Cardiac fibroblast (primary cell): ENCODE data around the gene PGM2.

ENCODE experiments used
- DNase-seq, 2 donors: peaks; one replicate each; pipeline versions ENCODE4 v3.0.0 to v3.0.0-alpha.2; 2010; ENCODE audit warnings: low read depth in 2 of 2
- H3K4me3 ChIP-seq, 2 donors: replicated peaks in 1 of 2; 1 replicate in 1 of 2; 2 replicates in 1 of 2; pipeline ENCODE4 v1.5.1; 2011; ENCODE audit warnings: low read depth in 2 of 2, low read length in 2 of 2, mild to moderate bottlenecking in 2 of 2, moderate library complexity in 1 of 2
- TF ChIP-seq, protein P1 (sequence below): IDR thresholded peaks from one replicate; pipeline ENCODE4 v1.5.1; 2011; ENCODE audit warnings: low read depth, mild to moderate bottlenecking, low read length, inconsistent platforms

Gene PGM2

DNA sequence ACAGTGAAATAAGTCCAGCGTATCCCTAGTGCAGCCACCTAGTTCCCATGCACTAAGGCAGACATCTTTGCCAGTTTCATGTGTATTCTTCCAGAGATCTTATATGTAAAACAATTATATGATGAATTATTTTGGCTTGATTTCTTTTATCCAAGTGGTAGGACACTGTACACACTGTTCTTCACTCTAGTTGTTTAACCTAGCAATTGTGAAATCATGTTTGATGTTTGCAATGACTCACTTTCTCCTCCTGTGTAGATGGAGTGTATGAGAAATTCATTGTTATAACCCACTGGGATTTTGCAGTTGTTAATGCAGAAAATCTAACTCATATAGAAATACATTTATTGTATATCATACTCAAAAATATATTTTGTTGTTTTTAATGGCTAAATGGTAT lies 46.9 kb downstream of the PGM2 start:
- DNase-seq: peak; percentile 72 to 89
- H3K4me3 ChIP-seq: no peak overlapping the region

DNA sequence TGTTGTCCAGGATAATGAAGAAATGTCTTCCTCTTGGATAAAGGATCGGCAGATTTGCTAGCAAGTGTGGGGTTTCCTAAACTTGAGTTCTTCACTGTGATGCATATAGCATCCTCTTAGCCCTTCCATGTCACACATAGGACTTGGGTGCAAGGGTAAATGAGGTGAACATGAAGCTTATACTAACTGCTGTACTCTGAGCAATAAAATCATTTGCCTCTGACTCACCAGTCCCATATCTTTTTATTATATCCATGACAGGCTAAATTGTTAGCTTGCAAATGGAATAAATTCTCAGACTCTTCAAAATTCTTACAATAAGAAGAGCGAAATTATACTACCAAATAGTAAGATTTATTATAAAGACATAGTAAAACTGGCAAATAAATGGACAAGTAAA lies 49.7 kb downstream of the PGM2 start:
- TF ChIP-seq, protein P1, sequence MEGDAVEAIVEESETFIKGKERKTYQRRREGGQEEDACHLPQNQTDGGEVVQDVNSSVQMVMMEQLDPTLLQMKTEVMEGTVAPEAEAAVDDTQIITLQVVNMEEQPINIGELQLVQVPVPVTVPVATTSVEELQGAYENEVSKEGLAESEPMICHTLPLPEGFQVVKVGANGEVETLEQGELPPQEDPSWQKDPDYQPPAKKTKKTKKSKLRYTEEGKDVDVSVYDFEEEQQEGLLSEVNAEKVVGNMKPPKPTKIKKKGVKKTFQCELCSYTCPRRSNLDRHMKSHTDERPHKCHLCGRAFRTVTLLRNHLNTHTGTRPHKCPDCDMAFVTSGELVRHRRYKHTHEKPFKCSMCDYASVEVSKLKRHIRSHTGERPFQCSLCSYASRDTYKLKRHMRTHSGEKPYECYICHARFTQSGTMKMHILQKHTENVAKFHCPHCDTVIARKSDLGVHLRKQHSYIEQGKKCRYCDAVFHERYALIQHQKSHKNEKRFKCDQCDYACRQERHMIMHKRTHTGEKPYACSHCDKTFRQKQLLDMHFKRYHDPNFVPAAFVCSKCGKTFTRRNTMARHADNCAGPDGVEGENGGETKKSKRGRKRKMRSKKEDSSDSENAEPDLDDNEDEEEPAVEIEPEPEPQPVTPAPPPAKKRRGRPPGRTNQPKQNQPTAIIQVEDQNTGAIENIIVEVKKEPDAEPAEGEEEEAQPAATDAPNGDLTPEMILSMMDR: no peak
- peak in 1 of 2 donors; percentile 35 for DNase-seq
- no peak overlapping the region for H3K4me3 ChIP-seq

More for the DNA sequence above, 46.9 kb downstream of the PGM2 start:
- TF ChIP-seq, protein P1: no peak

DNA sequence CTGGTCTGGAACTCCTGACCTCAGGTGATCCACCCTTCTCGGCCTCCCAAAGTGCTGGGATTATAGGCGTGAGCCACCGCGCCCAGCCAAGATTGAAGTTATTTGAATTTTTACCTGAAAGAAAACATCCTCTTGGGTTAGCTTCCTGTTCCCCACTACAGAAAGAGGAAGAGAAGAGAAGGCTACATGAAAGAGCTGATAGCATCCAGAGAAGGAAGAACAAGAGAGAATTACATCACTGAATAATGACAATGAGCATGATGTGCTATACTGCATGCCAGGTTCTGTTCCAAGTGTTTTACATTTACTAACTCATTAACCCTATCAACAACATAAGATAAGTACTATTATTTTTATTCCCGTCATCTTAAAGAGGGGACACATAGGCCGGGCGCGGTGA lies 52.9 kb downstream of the PGM2 start:
- no peak overlapping the region for H3K4me3 ChIP-seq
- no peak for DNase-seq
- TF ChIP-seq, protein P1: no peak

DNA sequence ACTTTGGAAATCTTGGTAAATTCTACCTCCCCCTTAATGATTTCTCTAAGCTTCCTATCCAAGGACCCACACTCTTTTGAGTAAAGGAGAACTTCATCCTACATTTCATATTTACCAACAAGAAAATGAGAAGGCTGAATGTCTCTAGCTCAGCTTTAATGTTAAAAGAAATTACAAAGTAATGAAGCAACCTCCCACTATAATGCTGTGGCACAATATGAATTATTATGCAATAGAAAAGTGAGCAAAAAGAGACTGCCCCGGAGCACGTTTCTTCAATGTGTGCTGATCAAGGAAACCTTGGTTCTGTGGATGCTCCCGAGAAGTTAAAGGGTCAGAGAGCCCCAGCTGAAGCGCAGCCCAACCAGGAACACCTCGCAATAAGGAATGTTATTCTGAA lies 55.3 kb downstream of the PGM2 start:
- H3K4me3 ChIP-seq: no peak overlapping the region
- TF ChIP-seq, protein P1: no peak
- no peak for DNase-seq

DNA sequence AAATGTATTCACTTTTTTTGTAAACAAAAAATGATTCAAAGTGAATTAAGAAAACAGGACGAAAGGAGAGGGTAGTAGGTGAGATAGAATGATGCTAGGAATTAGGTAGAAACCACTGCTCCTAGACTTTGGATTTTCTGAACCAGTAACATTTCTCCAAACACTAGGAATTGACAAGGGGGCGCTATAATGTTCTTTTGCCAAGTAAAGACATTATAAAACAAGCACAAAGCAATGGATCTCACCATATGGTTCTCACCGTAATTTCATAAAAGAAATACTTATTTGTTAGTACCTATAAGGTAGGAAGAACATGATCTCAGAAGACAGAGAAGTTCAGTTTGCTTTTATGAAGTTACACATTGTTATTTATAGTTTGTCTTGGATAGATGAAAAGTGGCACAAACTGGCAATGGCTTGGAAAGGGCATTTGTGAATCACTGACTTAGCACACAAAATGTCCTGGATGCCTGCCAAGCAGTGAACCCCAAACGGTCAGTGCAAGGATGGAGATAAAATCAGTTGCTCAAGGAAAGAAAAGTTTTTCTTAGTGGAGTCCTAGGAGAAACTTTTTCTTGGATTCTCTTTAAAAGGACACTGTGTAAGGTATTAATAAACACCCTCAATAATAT lies 56.3 kb downstream of the PGM2 start:
- H3K4me3 ChIP-seq: no peak overlapping the region
- TF ChIP-seq, protein P1: no peak
- no peak for DNase-seq

DNA sequence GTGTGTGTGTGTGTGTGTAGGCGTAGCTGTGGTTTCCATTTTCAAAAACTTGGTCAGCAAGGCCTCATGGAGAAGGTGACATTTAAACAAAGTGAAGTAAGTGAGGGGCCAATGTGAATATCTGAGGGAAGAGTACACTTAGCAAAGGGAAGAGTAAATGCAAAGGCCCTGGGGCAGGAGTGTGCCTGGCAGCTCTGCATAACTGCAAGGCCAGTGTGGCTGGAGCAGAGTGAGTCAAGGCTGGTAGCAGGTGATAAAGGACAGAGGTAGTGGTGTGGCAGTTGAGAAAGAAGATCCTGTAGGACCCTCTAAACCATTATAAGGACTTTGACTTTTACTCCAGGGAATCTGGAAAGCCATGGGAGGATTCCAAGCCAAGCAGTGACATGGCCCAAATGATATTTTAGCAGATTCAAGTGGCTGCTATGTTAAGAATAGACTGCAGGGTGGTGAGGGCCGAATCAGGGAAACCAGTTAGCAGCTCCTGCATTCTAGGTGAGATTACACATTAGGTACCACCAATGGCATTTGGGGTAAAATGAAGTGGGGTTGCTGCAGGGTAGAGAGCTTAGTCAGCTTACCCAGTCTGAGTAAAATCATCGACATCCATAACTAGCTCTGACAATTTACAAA lies 58.5 kb downstream of the PGM2 start:
- TF ChIP-seq, protein P1: no peak
- no peak for DNase-seq
- H3K4me3 ChIP-seq: no peak overlapping the region
